ENCODE measurements around the gene C6orf15. TPM values are rescaled to one million over a fixed set of nuclear protein-coding genes. Genes with fewer than 3 reads are reported as not detected.

C6orf15 gene
- total RNA-seq, 1 experiment from 2014 or later: not detected

DNA sequence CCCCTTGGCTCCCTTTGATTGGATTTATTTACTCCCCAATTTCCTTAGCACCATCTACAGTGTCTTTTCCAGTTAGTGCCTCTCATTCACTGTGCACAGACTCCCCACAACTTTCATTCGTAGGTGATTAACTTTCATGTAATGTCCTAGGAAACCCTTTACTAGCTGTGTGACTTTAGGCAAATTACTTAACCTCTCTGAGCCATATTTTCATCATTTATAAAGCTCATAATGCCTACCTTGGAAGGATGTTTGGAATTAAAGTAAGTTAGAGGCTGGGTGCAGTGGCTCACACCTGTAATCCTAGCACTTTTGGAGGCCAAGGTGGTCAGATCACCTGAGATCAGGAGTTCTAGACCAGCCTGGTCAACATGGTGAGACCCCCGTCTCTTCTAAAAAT lies 20.1 kb downstream of the C6orf15 start:
- H3K4me1 ChIP-seq (ENCODE audit: control insufficient read depth, insufficient read depth, low read length): peaks cover 6% of the 10 kb centered on the region
- ChIA-PET CTCF (no interaction called here), POLR2A (interaction anchor here (0.6 kb wide), 1 partner anchor 9 kb away, joined by 4 read pairs; no protein-coding TSS in a partner anchor)
- DNase-seq (ENCODE audit: low read depth, low spot score) (no peak), ATAC-seq (no peak)
- H3K9me3 ChIP-seq (ENCODE audit: control insufficient read depth, insufficient read depth, low read depth, low read length): no peaks in the 10 kb centered on the region
- in situ Hi-C loops (cut with HindIII; ENCODE audit: low pct_unique_long_range_greater_than_20kb, low sequenced_read_pairs): no loop called here
- BruUV-seq (replicated peaks): no TSS peak
- no peak overlapping the region for H3K4me3 ChIP-seq (ENCODE audit: low read depth in 2 of 2, low read length in 2 of 2)
- no peaks in the 10 kb centered on the region for H3K36me3 ChIP-seq (ENCODE audit: control insufficient read depth, insufficient read depth, low read length)
- intact Hi-C loops (cut with micrococcal nuclease; ENCODE audit: unreplicated experiment): no loop called here
- no peak overlapping the region for H3K27ac ChIP-seq (ENCODE audit: low read length)
- no peaks in the 10 kb centered on the region for H3K27me3 ChIP-seq (ENCODE audit: control insufficient read depth, insufficient read depth, low read length)
- no peak for TF ChIP-seq SIN3A (IDR thresholded peaks at IDR 0.05; ENCODE audit: borderline replicate concordance, insufficient read depth, low read depth, low read length)
- TF ChIP-seq POLR2AphosphoS5 (IDR thresholded peaks at IDR 0.05; ENCODE audit: low read depth, low read length): no peak
- TF ChIP-seq, protein P1, sequence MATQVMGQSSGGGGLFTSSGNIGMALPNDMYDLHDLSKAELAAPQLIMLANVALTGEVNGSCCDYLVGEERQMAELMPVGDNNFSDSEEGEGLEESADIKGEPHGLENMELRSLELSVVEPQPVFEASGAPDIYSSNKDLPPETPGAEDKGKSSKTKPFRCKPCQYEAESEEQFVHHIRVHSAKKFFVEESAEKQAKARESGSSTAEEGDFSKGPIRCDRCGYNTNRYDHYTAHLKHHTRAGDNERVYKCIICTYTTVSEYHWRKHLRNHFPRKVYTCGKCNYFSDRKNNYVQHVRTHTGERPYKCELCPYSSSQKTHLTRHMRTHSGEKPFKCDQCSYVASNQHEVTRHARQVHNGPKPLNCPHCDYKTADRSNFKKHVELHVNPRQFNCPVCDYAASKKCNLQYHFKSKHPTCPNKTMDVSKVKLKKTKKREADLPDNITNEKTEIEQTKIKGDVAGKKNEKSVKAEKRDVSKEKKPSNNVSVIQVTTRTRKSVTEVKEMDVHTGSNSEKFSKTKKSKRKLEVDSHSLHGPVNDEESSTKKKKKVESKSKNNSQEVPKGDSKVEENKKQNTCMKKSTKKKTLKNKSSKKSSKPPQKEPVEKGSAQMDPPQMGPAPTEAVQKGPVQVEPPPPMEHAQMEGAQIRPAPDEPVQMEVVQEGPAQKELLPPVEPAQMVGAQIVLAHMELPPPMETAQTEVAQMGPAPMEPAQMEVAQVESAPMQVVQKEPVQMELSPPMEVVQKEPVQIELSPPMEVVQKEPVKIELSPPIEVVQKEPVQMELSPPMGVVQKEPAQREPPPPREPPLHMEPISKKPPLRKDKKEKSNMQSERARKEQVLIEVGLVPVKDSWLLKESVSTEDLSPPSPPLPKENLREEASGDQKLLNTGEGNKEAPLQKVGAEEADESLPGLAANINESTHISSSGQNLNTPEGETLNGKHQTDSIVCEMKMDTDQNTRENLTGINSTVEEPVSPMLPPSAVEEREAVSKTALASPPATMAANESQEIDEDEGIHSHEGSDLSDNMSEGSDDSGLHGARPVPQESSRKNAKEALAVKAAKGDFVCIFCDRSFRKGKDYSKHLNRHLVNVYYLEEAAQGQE (IDR thresholded peaks at IDR 0.05; ENCODE audit: insufficient read depth in 1 of 2, low read depth in 2 of 2, low read length in 1 of 2): no peak
- TF ChIP-seq TCF7L2 (IDR thresholded peaks at IDR 0.05; ENCODE audit: low read depth, low read length): no peak
- no peak for TF ChIP-seq CTCF (IDR thresholded peaks at IDR 0.05)

GRCh38 chr6:31091680-31092079 lies 20.7 kb downstream of the C6orf15 start:
- intact Hi-C loops (cut with micrococcal nuclease; ENCODE audit: unreplicated experiment) (no loop called here), in situ Hi-C loops (cut with HindIII; ENCODE audit: low pct_unique_long_range_greater_than_20kb, low sequenced_read_pairs) (no loop called here)
- no peak for DNase-seq (ENCODE audit: low read depth, low spot score)
- CTCF ChIA-PET: no interaction called here
- no peaks in the 10 kb centered on the region for H3K36me3 ChIP-seq (ENCODE audit: control insufficient read depth, insufficient read depth, low read length)
- no peaks in the 10 kb centered on the region for H3K27me3 ChIP-seq (ENCODE audit: control insufficient read depth, insufficient read depth, low read length)
- no peak overlapping the region for H3K27ac ChIP-seq (ENCODE audit: low read length)
- H3K4me1 ChIP-seq (ENCODE audit: control insufficient read depth, insufficient read depth, low read length): peaks cover 8% of the 10 kb centered on the region
- no peak for TF ChIP-seq POLR2AphosphoS5 (IDR thresholded peaks at IDR 0.05; ENCODE audit: low read depth, low read length)
- TF ChIP-seq, protein P1 (IDR thresholded peaks at IDR 0.05; ENCODE audit: insufficient read depth in 1 of 2, low read depth in 2 of 2, low read length in 1 of 2): no peak
- TF ChIP-seq TCF7L2 (IDR thresholded peaks at IDR 0.05; ENCODE audit: low read depth, low read length): no peak
- no peak for ATAC-seq
- no TSS peak for BruUV-seq (replicated peaks)
- POLR2A ChIA-PET: interaction anchor here (0.6 kb wide), 1 partner anchor 9 kb away, joined by 4 read pairs; no protein-coding TSS in a partner anchor
- no peaks in the 10 kb centered on the region for H3K9me3 ChIP-seq (ENCODE audit: control insufficient read depth, insufficient read depth, low read depth, low read length)
- H3K4me3 ChIP-seq (ENCODE audit: low read depth in 2 of 2, low read length in 2 of 2): no peak overlapping the region
